Esophagus muscularis mucosa (tissue), 4 donors: Measurements from ENCODE around the gene ICE2. TPM values are rescaled to one million over a fixed set of nuclear protein-coding genes. Genes with fewer than 3 reads are reported as not detected.
A peak's percentile ranks its signal among the peaks of the same experiment; 100 is the strongest.

Experiments used
- DNase-seq: peaks from one replicate; pipeline ENCODE4 v3.0.0-alpha.2; 2017; ENCODE audit errors: extremely low spot score
- H3K27ac ChIP-seq, 4 donors: fragments of 200-600 bp; sonication (generic); replicated peaks in 1 of 4; 1 replicate in 3 of 4; 2 replicates in 1 of 4; pipeline ENCODE4 v1.5.1; 2016 to 2019; ENCODE audit warnings: mild to moderate bottlenecking in 1 of 4
- H3K27me3 ChIP-seq, 4 donors: fragments of 200-600 bp; sonication (generic); one replicate each; pipeline versions ENCODE4 v1.5.1 to v1.6.0; 2016 to 2019
- H3K36me3 ChIP-seq, 4 donors: fragments of 200-600 bp; sonication (generic); one replicate each; pipeline ENCODE4 v1.5.1; 2016 to 2019
- H3K4me1 ChIP-seq, 4 donors: fragments of 200-600 bp; sonication (generic); one replicate each; pipeline ENCODE4 v1.5.1; 2016 to 2019
- H3K4me3 ChIP-seq, 4 donors: fragments of 200-600 bp; sonication (generic); 1 replicate in 2 of 4; 2 replicates in 2 of 4; pipeline ENCODE4 v1.5.1; 2016 to 2019; ENCODE audit warnings: mild to moderate bottlenecking in 4 of 4, moderate library complexity in 1 of 4
- H3K9me3 ChIP-seq, 4 donors: fragments of 200-600 bp; sonication (generic); 1 replicate in 3 of 4; 2 replicates in 1 of 4; pipeline ENCODE4 v1.5.1; 2016 to 2019
- CTCF ChIP-seq, 3 experiments: fragments of 200-600 bp in 2 of 3; fragments of 450-650 bp in 1 of 3; sonication (generic) in 2 of 3; IDR thresholded peaks; one replicate each; pipeline ENCODE4 v1.5.1; 2017 to 2019; ENCODE audit warnings: antibody characterized with exemption in 3 of 3, mild to moderate bottlenecking in 2 of 3, moderate library complexity in 1 of 3
- EP300 ChIP-seq: sonication (generic); formaldehyde crosslinking; IDR thresholded peaks from one replicate; pipeline ENCODE4 v1.6.1; 2017; ENCODE audit warnings: antibody characterized with exemption
- POLR2A ChIP-seq: fragments of 450-650 bp; IDR thresholded peaks from one replicate; pipeline ENCODE4 v1.6.1; 2017; ENCODE audit warnings: antibody characterized with exemption, moderate library complexity, mild to moderate bottlenecking, low read depth
- POLR2AphosphoS5 ChIP-seq, 2 donors: sonication (generic); formaldehyde crosslinking; IDR thresholded peaks; one replicate each; pipeline ENCODE4 v1.6.1; 2017; ENCODE audit warnings: antibody characterized with exemption in 2 of 2
- WGBS: methylation state at CpG from one replicate; pipeline ENCODE4 v1.1.5; 2018; 5-methylcytosine and 5-hydroxymethylcytosine counted together
- intact Hi-C: fragments of 100-400 bp; cut with DNase I; formaldehyde crosslinking; loops from one replicate; pipeline ENCODE4 v1.15.1; 2023
- total RNA-seq, 4 donors: library from RNA; depleted of rRNA; stranded (reverse); fragments of >200 nt; gene quantifications; one replicate each; pipeline versions ENCODE4 v1.1.0 to v1.2.1, GENCODE V29; 2016

The ICE2 gene
- total RNA-seq, 4 donors from 2014 or later = 17.4 to 30.4 (median 21.3) TPM

DNA sequence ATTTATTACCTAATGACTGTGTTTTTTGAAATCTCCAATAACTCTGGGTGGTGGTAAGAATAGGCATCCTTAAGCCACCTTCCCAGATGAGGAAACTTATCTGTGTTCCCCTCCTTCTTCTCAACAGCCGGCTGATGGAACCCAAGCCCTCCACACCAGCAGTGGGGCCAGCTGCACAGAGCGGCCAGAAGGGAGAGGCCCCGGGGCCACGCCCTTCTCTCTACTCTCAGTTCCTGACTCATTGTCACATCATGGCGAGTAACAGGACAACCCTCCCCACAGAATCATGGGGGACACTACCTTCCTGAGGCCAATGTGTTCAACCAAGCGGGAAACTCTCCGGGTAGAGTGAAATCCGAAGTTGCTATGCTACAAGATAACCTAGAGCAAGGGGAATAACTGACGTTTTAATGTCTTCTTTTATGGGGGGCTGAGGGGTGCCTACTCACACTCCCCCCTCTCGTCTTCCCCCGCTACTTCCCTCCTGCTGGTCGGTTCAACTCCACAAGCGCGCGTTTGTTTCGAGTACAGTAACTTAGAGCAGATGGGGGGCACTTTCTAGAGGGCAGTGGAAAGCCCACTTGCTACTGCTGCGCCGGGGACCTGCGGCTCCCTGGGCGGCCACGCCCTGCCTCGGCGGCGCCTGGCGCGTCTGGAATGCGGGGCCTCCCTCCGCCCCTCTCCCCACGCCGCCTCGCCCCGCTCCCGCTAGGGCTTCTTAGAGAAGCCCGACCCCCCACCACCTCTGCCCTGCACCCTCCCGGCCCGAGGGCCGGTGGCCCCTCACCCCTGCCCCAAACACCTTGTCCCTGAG is 81.8 kb downstream of the ICE2 start:
- peak overlapping the region; percentile 92 to 96 (median 94) for H3K27ac ChIP-seq
- H3K36me3 ChIP-seq = peaks cover 0 to 19% (median 2%) of the 10 kb centered on the region in 4 donors
- H3K9me3 ChIP-seq = no peaks in the 10 kb centered on the region
- DNase-seq = no peak
- intact Hi-C loops = loop anchor here (5.0 kb wide), 1 partner anchor 35 kb away; no protein-coding TSS in a partner anchor
- H3K4me1 ChIP-seq = peaks cover 47 to 65% (median 60%) of the 10 kb centered on the region in 4 donors
- peak; percentile 26 to 67 for TF ChIP-seq POLR2AphosphoS5 (IDR thresholded peaks at IDR 0.05)
- no peak for TF ChIP-seq EP300
- no peak for TF ChIP-seq CTCF (IDR thresholded peaks at IDR 0.05)
- no peaks in the 10 kb centered on the region for H3K27me3 ChIP-seq
- peak overlapping the region; percentile 64 to 99 (median 84) for H3K4me3 ChIP-seq
- WGBS = 5% methylated on average over 23 of the region's 37 CpGs

DNA sequence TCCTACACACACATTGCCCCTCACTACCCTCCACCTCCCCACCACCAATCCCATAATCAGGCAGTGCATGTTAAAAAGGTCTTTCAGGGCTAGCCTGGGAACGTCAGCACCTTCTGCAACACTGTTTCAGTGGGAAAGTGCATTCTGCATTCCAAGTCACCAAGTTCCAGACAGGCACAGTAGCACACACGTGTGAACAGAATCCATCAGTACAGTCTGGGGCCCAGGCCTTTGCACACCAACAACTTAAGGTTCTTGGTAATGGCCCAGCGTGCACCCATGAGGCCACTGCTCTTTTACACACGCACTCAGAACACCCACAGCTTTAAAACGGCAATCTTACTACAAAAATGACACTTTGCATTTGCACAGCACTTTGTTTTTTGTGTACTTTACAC is 82.4 kb downstream of the ICE2 start:
- no peak for TF ChIP-seq EP300
- no peak for TF ChIP-seq POLR2AphosphoS5 (IDR thresholded peaks at IDR 0.05)
- TF ChIP-seq POLR2A = no peak
- no peak for TF ChIP-seq CTCF (IDR thresholded peaks at IDR 0.05)
- Histone ChIP-seq H3K27ac (peak overlapping the region; percentile 92 to 96 (median 94)), H3K4me3 (peak overlapping the region; percentile 64 to 99 (median 84)), H3K9me3 (no peaks in the 10 kb centered on the region), H3K4me1 (peaks cover 53 to 71% (median 66%) of the 10 kb centered on the region in 4 donors), H3K27me3 (no peaks in the 10 kb centered on the region), H3K36me3 (peaks cover 0 to 19% (median 2%) of the 10 kb centered on the region in 4 donors)
- DNase-seq = no peak
- 75% methylated on average over 5 of the region's 5 CpGs for WGBS
- intact Hi-C loops = loop anchor here (5.0 kb wide), 1 partner anchor 34 kb away; no protein-coding TSS in a partner anchor

DNA sequence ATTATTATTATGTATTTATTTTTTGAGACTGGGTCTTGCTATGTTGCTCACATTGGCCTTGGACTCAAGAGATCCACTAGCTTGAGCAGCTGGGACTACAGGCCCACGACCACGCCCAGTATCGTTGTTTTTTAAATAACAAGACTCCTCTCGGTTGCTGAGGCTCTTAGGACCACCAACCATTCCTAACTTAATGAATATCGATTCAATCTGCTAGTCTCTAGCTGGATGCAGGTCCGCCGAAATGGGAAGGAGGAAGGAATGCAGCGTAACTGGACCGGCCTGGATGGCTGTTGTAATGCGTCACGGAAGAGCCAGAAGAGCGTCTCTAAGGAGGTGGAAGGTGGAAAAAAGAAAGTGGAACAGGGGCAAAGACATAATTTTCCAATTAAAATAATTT is 82.8 kb downstream of the ICE2 start:
- intact Hi-C loops = loop anchor here (5.0 kb wide), 1 partner anchor 34 kb away; no protein-coding TSS in a partner anchor
- Histone ChIP-seq H3K4me3 (peak overlapping the region; percentile 64 to 99 (median 84)), H3K27me3 (no peaks in the 10 kb centered on the region), H3K36me3 (peaks cover 0 to 19% (median 2%) of the 10 kb centered on the region in 4 donors), H3K4me1 (peaks cover 58 to 75% (median 70%) of the 10 kb centered on the region in 4 donors), H3K27ac (peak overlapping the region; percentile 92 to 96 (median 94)), H3K9me3 (no peaks in the 10 kb centered on the region)
- WGBS = 72% methylated on average over 12 of the region's 12 CpGs
- TF ChIP-seq EP300 (no peak), POLR2AphosphoS5 (IDR thresholded peaks at IDR 0.05) (no peak), CTCF (IDR thresholded peaks at IDR 0.05) (no peak), POLR2A (no peak)
- DNase-seq = no peak

DNA sequence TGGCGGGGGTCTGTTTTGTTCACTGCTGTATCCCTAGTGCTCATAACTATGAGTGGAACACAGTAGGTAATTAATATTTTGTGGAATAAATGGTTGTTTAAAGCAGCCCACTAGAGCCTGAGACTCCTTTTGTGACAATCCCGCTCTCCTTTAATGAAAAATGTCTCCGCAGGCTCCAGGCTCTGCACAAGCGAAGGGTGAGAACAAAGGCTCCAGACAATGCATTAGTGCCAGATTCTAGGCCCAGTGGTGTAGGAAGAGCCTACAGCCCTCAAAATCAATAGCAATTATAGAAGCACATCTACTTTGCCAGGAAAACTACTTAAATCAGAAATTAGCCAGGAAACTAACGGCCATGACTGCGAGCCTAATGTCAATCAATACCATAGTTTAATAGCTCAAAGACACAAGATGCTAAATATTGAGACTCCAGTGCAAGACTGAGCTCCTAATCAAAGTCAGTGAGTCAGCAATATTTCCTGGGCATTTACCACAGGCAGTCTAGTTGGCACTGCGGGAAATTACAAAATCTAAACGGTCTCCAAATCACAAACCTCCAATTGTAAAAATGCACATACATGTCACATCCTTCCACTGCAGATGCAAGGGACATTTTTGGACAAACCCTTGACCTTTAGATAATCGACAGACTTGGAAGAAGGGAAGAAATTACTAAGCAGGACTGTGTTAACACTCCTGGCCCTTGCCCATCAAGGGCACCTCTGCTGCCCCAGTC is 83.5 kb downstream of the ICE2 start:
- DNase-seq = no peak
- intact Hi-C loops = loop anchor here (5.0 kb wide), 1 partner anchor 33 kb away; no protein-coding TSS in a partner anchor
- Histone ChIP-seq H3K4me1 (peaks cover 64 to 82% (median 77%) of the 10 kb centered on the region in 4 donors), H3K4me3 (peak overlapping the region; percentile 64 to 99 (median 84)), H3K27me3 (no peaks in the 10 kb centered on the region), H3K36me3 (peaks cover 0 to 19% (median 2%) of the 10 kb centered on the region in 4 donors), H3K9me3 (no peaks in the 10 kb centered on the region), H3K27ac (peak overlapping the region; percentile 92 to 96 (median 94))
- TF ChIP-seq CTCF (IDR thresholded peaks at IDR 0.05) = no peak
- TF ChIP-seq POLR2A = no peak
- no peak for TF ChIP-seq EP300
- TF ChIP-seq POLR2AphosphoS5 (IDR thresholded peaks at IDR 0.05) = no peak
- WGBS = 79% methylated on average over 9 of the region's 9 CpGs
